Measurements from ENCODE around the gene FZR1. TPM values are rescaled to one million over a fixed set of nuclear protein-coding genes. Genes with fewer than 3 reads are reported as not detected.

The FZR1 gene
- total and polyA plus RNA-seq, 2 of the 4 experiments (the other 2 are of a cell fraction) = 21.5 to 47.8 TPM

DNA sequence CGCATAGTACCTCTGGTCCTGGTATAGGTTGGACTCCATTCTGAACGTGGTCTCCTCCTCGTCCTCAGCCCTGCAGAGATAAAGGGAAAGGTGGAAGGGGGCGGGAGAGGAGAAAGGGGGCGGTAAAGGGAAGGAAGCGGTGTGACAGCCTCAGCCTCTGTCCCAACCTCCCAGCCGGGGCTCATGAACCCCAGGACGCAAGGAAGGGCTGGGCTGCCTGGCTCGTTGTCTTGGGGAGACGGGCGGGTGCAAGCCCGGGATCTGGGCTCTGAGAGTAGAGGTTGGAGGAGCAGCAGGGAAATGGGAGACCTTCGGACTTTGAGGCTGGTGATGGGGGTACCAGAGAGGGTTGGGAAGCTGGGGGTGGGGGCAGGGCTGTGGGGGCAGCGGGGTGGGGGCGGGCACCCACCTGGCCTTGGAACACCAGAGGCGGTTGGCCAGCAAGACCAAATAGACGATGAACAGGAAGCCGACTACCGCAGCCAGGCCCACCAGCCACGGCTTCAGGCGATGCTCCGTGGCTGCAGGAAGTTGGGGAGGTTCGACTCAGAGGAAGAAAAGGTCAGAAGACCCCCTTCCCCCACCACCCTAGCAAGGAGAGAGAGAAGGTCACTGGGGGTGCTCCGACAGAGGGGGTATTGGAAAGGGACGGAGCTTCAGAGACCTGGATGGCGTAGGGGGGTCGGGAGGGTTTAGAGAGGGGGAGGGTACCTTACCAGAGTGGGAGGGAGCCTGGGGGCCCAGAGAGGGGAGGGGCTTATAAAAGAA lies 27.5 kb upstream of the FZR1 start:
- no peak overlapping the region for H4K91ac ChIP-seq (ENCODE audit: insufficient read depth, low read depth, low read length)
- no peak overlapping the region for H3K23ac ChIP-seq (ENCODE audit: low read depth, low read length)
- H4K20me1 ChIP-seq (ENCODE audit: insufficient read depth, low read length) = no peaks in the 10 kb centered on the region
- no peak overlapping the region for H3K18ac ChIP-seq (ENCODE audit: low read depth, low read length)
- no peak overlapping the region for H2BK20ac ChIP-seq (ENCODE audit: low read depth, low read length)
- H3K79me1 ChIP-seq (ENCODE audit: low read depth in 1 of 2, low read length in 2 of 2) = no peaks in the 10 kb centered on the region
- no peak overlapping the region for H3K4ac ChIP-seq (ENCODE audit: low read depth, low read length)
- dilution Hi-C loops (cut with HindIII; ENCODE audit: low sequenced_read_pairs, unreplicated experiment) = no loop called here
- H3K4me2 ChIP-seq (ENCODE audit: low read depth, low read length) = 0 out of 2 replicates have a peak overlapping the region, but pooled peaks have one; percentile 40
- ChIA-PET CTCF (no interaction called here), POLR2A (ENCODE audit: unreplicated experiment) (no interaction called here)
- H2BK15ac ChIP-seq (ENCODE audit: low read depth, low read length) = no peak overlapping the region
- BruUV-seq (replicated peaks) = no TSS peak
- WGBS, 2 experiments (ENCODE audit: extremely low coverage in 2 of 2, insufficient read length in 1 of 2) = no CpG with 5 or more reads among the region's 27 CpGs
- TF ChIP-seq CHD1 (IDR thresholded peaks at IDR 0.05; ENCODE audit: low read depth, low read length) (no peak), CEBPB (IDR thresholded peaks at IDR 0.05; ENCODE audit: low read depth, low read length) (no peak)
- no peak overlapping the region for H2BK120ac ChIP-seq (ENCODE audit: low read depth, low read length)
- H4K8ac ChIP-seq (ENCODE audit: low read depth in 2 of 2, low read length in 2 of 2) = no peak overlapping the region
- no peak overlapping the region for H3K9ac ChIP-seq (ENCODE audit: low read depth, low read length)
- H2AK9ac ChIP-seq (replicated peaks; ENCODE audit: low read depth, low read length, poor library complexity) = no peak overlapping the region
- intact Hi-C loops (cut with micrococcal nuclease) = no loop called here
- peaks cover 43% of the 10 kb centered on the region for H3K27me3 ChIP-seq (ENCODE audit: control insufficient read depth, insufficient read depth, low read length)
- no peak for DNase-seq
- H4K5ac ChIP-seq (ENCODE audit: low read depth, low read length) = no peak overlapping the region
- H3K36me3 ChIP-seq (ENCODE audit: control insufficient read depth, insufficient read depth, low read length) = no peaks in the 10 kb centered on the region
- no peak for ATAC-seq (ENCODE audit: low read depth)
- no peak overlapping the region for H3K27ac ChIP-seq (ENCODE audit: insufficient read depth, low read length)
- peak overlapping the region; percentile 63 for H2AFZ ChIP-seq (replicated peaks; ENCODE audit: low read length, poor library complexity)
- no peaks in the 10 kb centered on the region for H3K9me1 ChIP-seq (ENCODE audit: insufficient read depth, low read length)
- no peak overlapping the region for H3K56ac ChIP-seq (ENCODE audit: extremely low read depth, insufficient read depth, low read length)
- no peak overlapping the region for H3K14ac ChIP-seq (replicated peaks; ENCODE audit: low read depth, low read length)
- H3K4me3 ChIP-seq (ENCODE audit: insufficient read depth, low read depth, low read length) = no peak overlapping the region
- no peak overlapping the region for H2BK5ac ChIP-seq (ENCODE audit: low read depth, low read length, poor library complexity, severe bottlenecking)
- H3K9me3 ChIP-seq (ENCODE audit: control insufficient read depth, insufficient read depth, low read length) = no peaks in the 10 kb centered on the region; the same call in 1 of the 2 replicates
- H3K4me1 ChIP-seq (ENCODE audit: control insufficient read depth, insufficient read depth, low read length) = no peaks in the 10 kb centered on the region
- in situ Hi-C loops (cut with MboI; ENCODE audit: low sequenced_read_pairs) = loop anchor here (25.0 kb wide), 1 partner anchor 516 kb away; no protein-coding TSS in a partner anchor
- no peak overlapping the region for H2AK5ac ChIP-seq (ENCODE audit: low read depth, low read length)

All from IMR-90 (cell line).